ENCODE results near the gene ACSL5.
"Not testable (repeated sequence)": the region's sequence is repeated elsewhere in the genome, so short reads cannot be mapped to it uniquely, and the experiment has no call there.

The ACSL5 gene

GRCh38 chr10:112348759-112349158 is 25.2 kb upstream of the ACSL5 start:
- FAIRE-seq: no peak
- DNase-seq (ENCODE audit: insufficient read length, low spot score): no peak

GRCh38 chr10:112349521-112350085 is 24.3 kb upstream of the ACSL5 start:
- no peak for FAIRE-seq
- no peak for DNase-seq (ENCODE audit: insufficient read length, low spot score)

- no peak for DNase-seq (ENCODE audit: insufficient read length, low spot score)
- no peak for FAIRE-seq
Measured at GRCh38 chr10:112351146-112351545, 22.8 kb upstream of the ACSL5 start.

GRCh38 chr10:112352044-112352443 is 21.9 kb upstream of the ACSL5 start:
- FAIRE-seq (no peak), DNase-seq (ENCODE audit: insufficient read length, low spot score) (no peak)

- FAIRE-seq (no peak), DNase-seq (ENCODE audit: insufficient read length, low spot score) (no peak)
Measured at GRCh38 chr10:112353046-112353445, 20.9 kb upstream of the ACSL5 start.

GRCh38 chr10:112356686-112357085 is 17.2 kb upstream of the ACSL5 start:
- FAIRE-seq (no peak), DNase-seq (ENCODE audit: insufficient read length, low spot score) (no peak)

- FAIRE-seq (no peak), DNase-seq (ENCODE audit: insufficient read length, low spot score) (no peak)
Measured at GRCh38 chr10:112359606-112360307, 14.2 kb upstream of the ACSL5 start.

GRCh38 chr10:112360308-112361270 is 13.3 kb upstream of the ACSL5 start:
- FAIRE-seq: no peak
- no peak for DNase-seq (ENCODE audit: insufficient read length, low spot score)

- FAIRE-seq: no peak
- peak; percentile 46 for DNase-seq (ENCODE audit: insufficient read length, low spot score)
Measured at GRCh38 chr10:112361951-112362751, 11.8 kb upstream of the ACSL5 start.

GRCh38 chr10:112362833-112363232 is 11.1 kb upstream of the ACSL5 start:
- DNase-seq (ENCODE audit: insufficient read length, low spot score) (no peak), FAIRE-seq (no peak)

GRCh38 chr10:112363696-112364688 is 9.9 kb upstream of the ACSL5 start:
- DNase-seq (ENCODE audit: insufficient read length, low spot score) (no peak), FAIRE-seq (no peak)

GRCh38 chr10:112365014-112365432 is 8.9 kb upstream of the ACSL5 start:
- FAIRE-seq (no peak), DNase-seq (ENCODE audit: insufficient read length, low spot score) (no peak)

- FAIRE-seq (no peak), DNase-seq (ENCODE audit: insufficient read length, low spot score) (no peak)
Measured at GRCh38 chr10:112365451-112365850, 8.5 kb upstream of the ACSL5 start.

GRCh38 chr10:112366992-112367391 is 6.9 kb upstream of the ACSL5 start:
- FAIRE-seq: no peak

GRCh38 chr10:112367516-112367915 is 6.4 kb upstream of the ACSL5 start:
- FAIRE-seq: no peak

More at GRCh38 chr10:112366992-112367391, 6.9 kb upstream of the ACSL5 start:
- DNase-seq (ENCODE audit: insufficient read length, low spot score): no peak

GRCh38 chr10:112369495-112370423 is 4.2 kb upstream of the ACSL5 start:
- DNase-seq (ENCODE audit: insufficient read length, low spot score) (no peak), FAIRE-seq (no peak)

More at GRCh38 chr10:112367516-112367915, 6.4 kb upstream of the ACSL5 start:
- no peak for DNase-seq (ENCODE audit: insufficient read length, low spot score)

GRCh38 chr10:112370424-112370819 is 3.5 kb upstream of the ACSL5 start:
- FAIRE-seq: no peak

GRCh38 chr10:112371326-112371725 is 2.6 kb upstream of the ACSL5 start:
- FAIRE-seq; DNase-seq (ENCODE audit: insufficient read length, low spot score): not testable (repeated sequence)

More at GRCh38 chr10:112370424-112370819, 3.5 kb upstream of the ACSL5 start:
- DNase-seq (ENCODE audit: insufficient read length, low spot score): no peak
